ENCODE results near the gene SPNS1.
A peak's percentile ranks its signal among the peaks of the same experiment; 100 is the strongest.
"Not testable (repeated sequence)": the region's sequence is repeated elsewhere in the genome, so short reads cannot be mapped to it uniquely, and the experiment has no call there.

Gene SPNS1

GRCh38 chr16:28958216-28958615 is 16.4 kb upstream of the SPNS1 start:
- no peak for DNase-seq

DNA sequence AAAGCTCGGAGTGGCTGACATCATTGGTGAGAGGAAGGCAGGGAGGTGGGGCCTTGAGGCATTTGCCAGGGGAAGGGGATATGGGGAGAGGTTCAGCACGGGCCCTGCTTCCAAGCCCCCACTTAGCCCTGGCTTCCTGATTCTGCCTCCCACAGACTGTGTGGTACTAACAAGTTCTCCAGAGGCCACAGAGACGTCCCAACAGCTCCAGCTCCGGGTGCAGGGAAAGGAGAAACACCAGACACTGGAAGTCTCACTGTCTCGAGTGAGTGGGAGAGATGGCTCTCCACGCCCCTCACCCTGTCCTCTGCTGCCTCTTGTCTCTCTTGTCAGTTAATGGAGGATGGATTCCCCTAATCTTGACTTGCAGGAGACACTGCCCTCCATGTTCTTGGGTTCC is 15.7 kb upstream of the SPNS1 start:
- DNase-seq = no peak

- DNase-seq = no peak
Measured at GRCh38 chr16:28964072-28964471, 10.5 kb upstream of the SPNS1 start.

DNA sequence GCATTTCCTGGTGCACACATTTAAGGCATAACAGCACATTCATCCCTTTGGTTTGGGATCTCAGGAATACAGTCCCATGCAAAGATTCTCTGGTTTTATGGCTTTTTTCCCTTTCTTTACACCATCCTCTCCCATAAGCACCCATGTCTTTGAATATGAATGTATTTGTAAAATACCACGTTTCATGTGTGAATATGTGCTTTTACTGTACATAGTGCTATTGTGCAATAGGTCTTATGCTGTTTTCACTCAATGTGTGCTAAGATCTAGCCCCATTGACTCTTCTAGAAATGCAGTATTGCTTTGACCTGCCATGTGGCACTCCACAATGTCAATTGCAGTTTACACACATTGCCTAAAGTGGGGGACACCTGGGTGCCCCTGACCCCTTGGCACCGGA is 10.1 kb upstream of the SPNS1 start:
- DNase-seq = no peak

GRCh38 chr16:28967156-28967555 is 7.4 kb upstream of the SPNS1 start:
- no peak for DNase-seq

GRCh38 chr16:28969696-28970095 is 4.9 kb upstream of the SPNS1 start:
- not testable (repeated sequence) for DNase-seq

- DNase-seq = no peak
Measured at GRCh38 chr16:28974007-28974436, 556 bp upstream of the SPNS1 start.

DNA sequence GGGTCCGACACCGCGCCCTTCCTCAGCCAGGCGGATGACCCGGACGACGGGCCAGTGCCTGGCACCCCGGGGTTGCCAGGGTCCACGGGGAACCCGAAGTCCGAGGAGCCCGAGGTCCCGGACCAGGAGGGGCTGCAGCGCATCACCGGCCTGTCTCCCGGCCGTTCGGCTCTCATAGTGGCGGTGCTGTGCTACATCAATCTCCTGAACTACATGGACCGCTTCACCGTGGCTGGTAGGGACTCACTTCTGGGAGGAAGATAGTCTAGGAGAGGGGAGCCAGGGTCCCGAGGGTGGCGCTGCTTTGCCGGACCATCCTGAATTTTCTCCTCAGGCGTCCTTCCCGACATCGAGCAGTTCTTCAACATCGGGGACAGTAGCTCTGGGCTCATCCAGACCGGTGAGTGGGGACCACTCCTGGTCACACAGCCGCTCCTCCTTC is 601 bp downstream of the SPNS1 start:
- no peak for DNase-seq

DNA sequence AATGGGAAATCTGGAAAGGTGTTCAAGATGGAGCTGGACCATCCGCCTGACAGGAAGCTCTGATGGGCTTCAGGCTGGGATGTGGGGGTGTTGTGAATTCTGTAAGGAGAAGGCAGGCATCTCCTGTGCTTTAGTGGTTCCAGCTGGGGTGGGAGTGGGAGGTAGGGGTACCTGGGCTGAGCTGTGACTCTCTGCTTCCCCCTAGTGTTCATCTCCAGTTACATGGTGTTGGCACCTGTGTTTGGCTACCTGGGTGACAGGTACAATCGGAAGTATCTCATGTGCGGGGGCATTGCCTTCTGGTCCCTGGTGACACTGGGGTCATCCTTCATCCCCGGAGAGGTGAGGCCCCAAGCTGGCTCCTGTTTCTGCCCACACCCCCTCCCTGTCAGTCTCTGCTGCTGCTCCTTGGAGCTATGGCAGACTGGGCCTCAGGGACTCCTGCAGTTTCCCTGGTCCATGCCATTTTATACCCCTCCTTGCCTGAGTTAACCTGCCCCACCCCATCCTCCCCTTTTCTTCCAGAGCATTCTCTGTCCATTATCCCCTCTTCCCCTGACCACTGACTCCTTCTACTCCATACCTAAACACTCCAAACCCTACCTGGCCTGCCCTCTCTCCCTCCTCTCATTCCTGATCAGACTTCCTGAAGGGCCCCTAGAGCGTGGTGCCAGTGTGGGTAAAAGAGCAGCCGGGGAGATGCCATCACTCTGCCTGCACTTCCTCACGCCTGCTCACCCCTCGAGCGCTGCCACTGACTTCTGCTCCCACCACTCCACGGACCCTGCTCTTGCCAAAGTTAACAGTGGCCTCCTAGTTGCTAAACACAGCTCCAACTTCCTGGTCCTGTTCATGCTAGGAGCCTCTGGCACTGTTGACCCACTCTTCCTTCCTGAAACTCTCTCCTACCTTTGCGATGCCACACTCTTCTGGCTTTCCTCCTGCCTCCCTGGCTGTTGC is 3.4 kb downstream of the SPNS1 start:
- DNase-seq = peak in 1 of 4 experiments; percentile 15

GRCh38 chr16:28980330-28980729 is 5.8 kb downstream of the SPNS1 start:
- not testable (repeated sequence) for DNase-seq

DNA sequence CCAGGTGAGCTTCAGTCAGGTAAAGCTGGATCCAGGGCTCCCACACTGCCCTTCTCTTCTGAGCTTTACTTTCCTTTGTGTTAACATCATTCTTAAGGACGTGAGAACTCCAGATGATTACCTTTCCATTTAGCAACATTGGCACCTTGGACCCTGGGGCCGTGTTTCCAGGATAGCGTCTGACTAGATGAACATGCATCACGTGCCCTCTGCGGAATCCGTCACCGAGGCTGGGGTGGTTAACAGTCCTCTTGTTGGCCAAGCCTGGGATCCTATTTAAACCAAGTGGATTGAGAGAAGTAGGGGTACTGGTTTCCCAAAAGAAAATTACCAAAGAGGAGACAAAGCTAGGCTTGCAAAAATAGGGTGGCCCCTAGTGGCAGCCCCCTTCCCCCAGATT is 6.4 kb downstream of the SPNS1 start:
- DNase-seq = no peak

- peak in 1 of 4 experiments; percentile 26 for DNase-seq
Measured at GRCh38 chr16:28981517-28981916, 6.9 kb downstream of the SPNS1 start.

GRCh38 chr16:28982418-28982817 is 7.8 kb downstream of the SPNS1 start:
- no peak for DNase-seq

DNA sequence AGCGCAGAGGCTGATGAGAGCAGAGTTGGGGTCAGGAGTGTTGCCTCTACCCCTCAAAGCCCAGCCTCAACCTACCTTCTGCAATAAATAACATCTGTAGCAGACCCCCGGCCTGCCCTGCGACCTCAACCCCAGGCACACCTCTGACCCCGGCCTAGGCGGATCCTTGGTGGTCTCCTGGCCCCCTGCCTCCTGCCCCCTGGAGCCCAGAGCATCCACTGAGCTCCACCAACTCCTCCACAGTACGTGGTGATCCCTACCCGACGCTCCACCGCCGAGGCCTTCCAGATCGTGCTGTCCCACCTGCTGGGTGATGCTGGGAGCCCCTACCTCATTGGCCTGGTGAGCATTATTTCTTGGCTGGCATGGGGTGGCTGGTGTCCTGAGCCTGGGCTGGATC is 8.4 kb downstream of the SPNS1 start:
- no peak for DNase-seq

DNA sequence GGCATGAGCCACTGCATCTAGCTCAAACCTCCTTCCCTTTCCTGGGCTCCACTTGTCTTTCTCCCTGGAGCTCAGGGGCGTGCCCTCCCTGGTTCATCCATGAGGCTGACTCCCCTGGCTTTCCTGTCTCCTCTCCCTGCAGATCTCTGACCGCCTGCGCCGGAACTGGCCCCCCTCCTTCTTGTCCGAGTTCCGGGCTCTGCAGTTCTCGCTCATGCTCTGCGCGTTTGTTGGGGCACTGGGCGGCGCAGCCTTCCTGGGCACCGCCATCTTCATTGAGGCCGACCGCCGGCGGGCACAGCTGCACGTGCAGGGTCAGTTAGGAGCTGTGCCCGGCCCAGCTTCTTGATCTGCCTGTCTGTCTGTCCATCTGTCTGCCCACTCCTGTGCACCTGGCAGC is 9.1 kb downstream of the SPNS1 start:
- DNase-seq = no peak

DNA sequence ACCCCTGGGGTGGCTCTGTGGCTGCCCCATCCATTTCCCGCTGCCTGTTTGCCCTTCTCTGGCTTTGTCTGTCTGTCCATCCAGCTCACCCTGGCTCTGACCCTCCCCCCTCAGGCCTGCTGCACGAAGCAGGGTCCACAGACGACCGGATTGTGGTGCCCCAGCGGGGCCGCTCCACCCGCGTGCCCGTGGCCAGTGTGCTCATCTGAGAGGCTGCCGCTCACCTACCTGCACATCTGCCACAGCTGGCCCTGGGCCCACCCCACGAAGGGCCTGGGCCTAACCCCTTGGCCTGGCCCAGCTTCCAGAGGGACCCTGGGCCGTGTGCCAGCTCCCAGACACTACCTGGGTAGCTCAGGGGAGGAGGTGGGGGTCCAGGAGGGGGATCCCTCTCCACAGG is 9.5 kb downstream of the SPNS1 start:
- no peak for DNase-seq

GRCh38 chr16:28984619-28985135 is 10.1 kb downstream of the SPNS1 start, which contains the start of gene LAT:
LAT (plus strand) TSS chr16:28985052; CDS start chr16:28985418, 366 bp downstream.
- DNase-seq = peak in 3 of 4 experiments; percentile 42 to 87 (median 70)

DNA sequence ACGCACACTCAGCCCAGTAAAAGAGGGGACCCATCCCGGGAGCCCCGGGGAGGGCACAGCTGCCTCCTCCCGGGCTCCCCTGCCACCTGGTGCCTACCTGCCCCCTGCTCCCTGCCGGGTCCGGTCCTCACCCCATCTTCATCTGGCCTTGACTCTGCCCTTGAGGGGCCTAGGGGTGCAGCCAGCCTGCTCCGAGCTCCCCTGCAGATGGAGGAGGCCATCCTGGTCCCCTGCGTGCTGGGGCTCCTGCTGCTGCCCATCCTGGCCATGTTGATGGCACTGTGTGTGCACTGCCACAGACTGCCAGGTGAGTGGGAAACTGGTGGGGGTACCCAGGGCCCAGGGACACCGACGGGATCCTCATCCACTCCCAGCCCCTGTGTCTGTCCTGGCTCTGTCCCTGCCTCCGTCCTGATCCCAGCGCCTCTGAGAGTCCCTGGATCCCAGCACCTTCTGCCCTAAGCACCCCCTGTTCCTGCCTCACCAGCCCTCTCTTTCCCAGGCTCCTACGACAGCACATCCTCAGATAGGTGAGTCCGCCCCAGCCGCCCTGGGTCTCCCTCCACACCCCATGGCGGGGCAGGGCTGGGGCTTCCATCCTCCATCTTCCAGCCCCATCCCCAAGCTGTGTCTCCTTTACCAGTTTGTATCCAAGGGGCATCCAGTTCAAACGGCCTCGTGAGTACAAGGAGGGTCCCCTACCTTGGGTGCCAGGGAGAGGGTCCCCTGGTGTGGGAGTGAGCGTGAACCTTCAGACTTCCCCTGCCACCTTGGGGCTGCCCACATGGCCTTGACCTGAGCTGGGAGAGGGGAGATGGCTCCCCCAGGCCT is 10.8 kb downstream of the SPNS1 start:
- DNase-seq = peak in 1 of 4 experiments; percentile 21

DNA sequence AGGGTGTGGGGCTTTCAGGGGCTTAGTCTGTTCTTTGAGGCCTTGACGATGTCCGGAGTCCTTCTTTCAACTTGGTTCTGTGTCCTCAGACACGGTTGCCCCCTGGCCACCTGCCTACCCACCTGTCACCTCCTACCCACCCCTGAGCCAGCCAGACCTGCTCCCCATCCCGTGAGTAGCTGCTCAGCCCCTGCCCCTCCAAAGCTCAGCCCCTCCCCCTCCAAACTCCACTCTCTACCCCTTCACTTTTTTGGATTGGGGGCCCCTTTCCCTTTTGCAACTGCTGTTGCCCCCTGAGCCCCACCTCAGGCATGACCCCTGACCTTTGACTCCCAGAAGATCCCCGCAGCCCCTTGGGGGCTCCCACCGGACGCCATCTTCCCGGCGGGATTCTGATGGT is 11.5 kb downstream of the SPNS1 start:
- no peak for DNase-seq

DNA sequence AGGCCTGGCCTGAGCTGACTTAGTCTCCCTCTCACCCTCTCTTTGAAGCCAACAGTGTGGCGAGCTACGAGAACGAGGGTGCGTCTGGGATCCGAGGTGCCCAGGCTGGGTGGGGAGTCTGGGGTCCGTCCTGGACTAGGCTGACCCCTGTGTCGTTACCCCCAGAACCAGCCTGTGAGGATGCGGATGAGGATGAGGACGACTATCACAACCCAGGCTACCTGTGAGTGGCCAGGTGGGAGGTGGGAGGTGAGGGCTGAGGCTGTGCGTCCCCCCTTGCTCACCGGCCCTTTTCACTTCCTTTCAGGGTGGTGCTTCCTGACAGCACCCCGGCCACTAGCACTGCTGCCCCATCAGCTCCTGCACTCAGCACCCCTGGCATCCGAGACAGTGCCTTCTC is 11.9 kb downstream of the SPNS1 start:
- no peak for DNase-seq

DNA sequence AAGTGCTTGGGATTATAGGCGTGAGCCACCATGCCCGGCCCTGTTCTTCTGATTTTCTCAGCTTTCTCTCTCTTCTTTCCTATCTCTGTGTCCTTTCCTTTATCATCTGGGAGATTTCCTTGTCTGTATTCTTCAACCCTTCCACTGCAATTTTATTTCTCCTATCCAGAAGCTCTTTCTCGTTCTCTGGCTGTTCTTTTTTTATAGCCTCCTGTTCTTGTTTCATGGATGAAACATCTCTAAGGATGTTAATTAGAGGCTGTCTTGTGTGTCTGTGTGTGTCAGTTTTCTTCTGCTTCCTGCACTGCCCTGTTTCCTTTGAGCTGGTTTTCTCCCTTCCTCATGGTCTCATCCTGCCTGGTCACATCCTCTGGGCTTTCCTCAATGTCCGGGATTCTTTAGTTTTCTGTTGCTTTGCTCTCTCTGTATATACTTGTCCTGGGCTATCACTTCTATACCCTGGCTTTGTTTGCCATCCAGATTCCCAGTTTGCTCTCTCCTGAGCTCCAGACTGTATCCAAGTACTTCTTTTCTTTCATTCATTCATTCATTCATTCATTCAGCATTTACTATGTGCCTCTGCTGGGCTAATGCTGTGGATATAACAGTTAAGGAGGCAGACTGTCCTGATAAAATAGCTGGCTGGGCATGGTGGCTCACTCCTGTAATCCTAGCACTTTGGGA is 12.7 kb downstream of the SPNS1 start:
- DNase-seq = no peak

DNA sequence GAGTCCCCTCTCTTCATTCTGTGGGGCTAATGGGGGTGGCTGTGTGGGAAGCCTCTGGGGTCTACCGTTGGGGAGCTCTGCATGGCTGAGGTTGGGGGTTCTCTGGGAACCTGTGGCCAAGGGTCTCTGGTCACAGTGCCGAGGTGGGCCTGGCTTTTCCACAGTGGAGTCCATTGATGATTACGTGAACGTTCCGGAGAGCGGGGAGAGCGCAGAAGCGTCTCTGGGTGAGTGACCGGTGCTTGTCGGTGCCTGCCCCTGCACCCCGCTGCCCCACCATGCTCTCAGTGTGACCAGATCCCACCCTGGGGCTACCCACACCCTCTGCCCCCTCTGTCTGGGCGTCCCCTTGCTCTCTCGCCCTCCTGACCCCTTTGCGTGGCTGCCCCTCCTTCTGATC is 14.8 kb downstream of the SPNS1 start:
- DNase-seq = no peak

Measured in activated naive CD4-positive, alpha-beta T cell (primary cell).